ENCODE measurements around the gene SRCIN1.

The SRCIN1 gene

DNA sequence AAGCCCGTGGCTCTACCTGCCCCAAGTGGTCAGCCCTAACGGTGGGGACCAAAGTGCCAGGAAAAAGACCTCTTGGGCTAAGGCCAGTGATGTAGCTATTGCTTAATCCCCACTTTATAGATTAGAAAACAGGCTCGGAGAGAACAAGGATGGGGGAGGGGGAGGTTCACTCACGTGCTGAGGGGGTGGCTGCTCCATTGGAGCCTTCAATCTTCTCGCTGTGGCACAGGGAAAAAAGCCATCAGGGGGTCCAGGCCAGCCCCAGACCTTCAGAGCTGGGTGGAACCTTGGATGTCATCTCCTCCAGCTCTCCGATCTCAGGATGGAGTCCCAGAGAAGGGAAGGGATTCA is 45.9 kb downstream of the SRCIN1 start:
- TF ChIP-seq FOXP2 (optimal IDR thresholded peaks at IDR 0.05; ENCODE audit: borderline replicate concordance, extremely low read depth, extremely low read length, insufficient read depth) = no peak
- TF ChIP-seq, protein P1, sequence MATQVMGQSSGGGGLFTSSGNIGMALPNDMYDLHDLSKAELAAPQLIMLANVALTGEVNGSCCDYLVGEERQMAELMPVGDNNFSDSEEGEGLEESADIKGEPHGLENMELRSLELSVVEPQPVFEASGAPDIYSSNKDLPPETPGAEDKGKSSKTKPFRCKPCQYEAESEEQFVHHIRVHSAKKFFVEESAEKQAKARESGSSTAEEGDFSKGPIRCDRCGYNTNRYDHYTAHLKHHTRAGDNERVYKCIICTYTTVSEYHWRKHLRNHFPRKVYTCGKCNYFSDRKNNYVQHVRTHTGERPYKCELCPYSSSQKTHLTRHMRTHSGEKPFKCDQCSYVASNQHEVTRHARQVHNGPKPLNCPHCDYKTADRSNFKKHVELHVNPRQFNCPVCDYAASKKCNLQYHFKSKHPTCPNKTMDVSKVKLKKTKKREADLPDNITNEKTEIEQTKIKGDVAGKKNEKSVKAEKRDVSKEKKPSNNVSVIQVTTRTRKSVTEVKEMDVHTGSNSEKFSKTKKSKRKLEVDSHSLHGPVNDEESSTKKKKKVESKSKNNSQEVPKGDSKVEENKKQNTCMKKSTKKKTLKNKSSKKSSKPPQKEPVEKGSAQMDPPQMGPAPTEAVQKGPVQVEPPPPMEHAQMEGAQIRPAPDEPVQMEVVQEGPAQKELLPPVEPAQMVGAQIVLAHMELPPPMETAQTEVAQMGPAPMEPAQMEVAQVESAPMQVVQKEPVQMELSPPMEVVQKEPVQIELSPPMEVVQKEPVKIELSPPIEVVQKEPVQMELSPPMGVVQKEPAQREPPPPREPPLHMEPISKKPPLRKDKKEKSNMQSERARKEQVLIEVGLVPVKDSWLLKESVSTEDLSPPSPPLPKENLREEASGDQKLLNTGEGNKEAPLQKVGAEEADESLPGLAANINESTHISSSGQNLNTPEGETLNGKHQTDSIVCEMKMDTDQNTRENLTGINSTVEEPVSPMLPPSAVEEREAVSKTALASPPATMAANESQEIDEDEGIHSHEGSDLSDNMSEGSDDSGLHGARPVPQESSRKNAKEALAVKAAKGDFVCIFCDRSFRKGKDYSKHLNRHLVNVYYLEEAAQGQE (IDR thresholded peaks at IDR 0.05; ENCODE audit: insufficient read depth in 1 of 2, low read depth in 2 of 2, low read length in 2 of 2) = no peak
- TF ChIP-seq SIN3A (IDR thresholded peaks at IDR 0.05; ENCODE audit: borderline replicate concordance, insufficient read depth, low read length) = no peak
- no peak for TF ChIP-seq POLR2AphosphoS5 (IDR thresholded peaks at IDR 0.05; ENCODE audit: low read depth, low read length)
- no peak for TF ChIP-seq TAF1 (IDR thresholded peaks at IDR 0.05; ENCODE audit: borderline replicate concordance, insufficient read depth, low read length)

DNA sequence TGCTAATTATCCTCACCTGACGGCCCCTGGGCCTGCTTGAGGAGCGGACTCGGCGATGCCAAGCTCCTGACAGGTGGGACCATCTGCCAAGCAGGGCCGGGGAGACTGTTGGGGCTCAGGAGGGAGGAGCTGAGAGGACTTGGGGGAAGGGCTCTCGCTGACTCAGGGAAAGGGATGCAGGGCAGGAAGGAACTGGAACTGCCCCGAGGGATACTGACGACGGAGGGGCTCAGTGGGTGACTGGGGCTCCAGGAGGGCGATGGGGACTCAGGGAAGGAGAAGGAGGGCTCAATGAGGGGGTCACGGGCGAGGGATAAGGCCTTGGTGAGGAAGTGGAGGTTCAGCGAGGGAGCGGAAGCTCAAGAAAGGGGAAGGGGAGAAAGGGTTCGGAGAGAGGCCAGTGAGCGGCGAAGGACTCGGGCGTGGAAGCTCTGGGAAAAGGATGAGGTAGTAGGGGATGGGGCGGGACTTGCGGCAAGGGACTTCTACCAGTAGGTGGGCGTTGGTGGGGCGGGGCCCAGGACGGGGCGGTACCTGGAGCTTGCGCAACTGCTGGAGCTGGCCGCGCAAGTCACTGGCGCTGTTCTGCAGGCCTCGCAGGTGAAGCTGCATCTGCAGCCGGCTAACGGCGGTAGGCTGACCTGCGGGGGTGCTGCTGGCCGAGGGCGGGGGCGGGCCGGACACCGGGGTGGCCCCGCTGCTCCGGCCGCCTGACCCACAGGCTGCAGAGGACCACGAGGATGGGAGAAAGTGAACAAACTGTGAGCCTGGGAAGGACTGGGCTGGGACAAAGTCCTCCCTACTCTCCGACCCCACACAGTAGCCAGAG is 46.5 kb downstream of the SRCIN1 start:
- TF ChIP-seq, protein P1 (IDR thresholded peaks at IDR 0.05; ENCODE audit: insufficient read depth in 1 of 2, low read depth in 2 of 2, low read length in 2 of 2) = no peak
- TF ChIP-seq FOXP2 (optimal IDR thresholded peaks at IDR 0.05; ENCODE audit: borderline replicate concordance, extremely low read depth, extremely low read length, insufficient read depth) = peak; percentile 48
- TF ChIP-seq POLR2AphosphoS5 (IDR thresholded peaks at IDR 0.05; ENCODE audit: low read depth, low read length) = no peak
- TF ChIP-seq SIN3A (IDR thresholded peaks at IDR 0.05; ENCODE audit: borderline replicate concordance, insufficient read depth, low read length) = no peak
- no peak for TF ChIP-seq TAF1 (IDR thresholded peaks at IDR 0.05; ENCODE audit: borderline replicate concordance, insufficient read depth, low read length)

DNA sequence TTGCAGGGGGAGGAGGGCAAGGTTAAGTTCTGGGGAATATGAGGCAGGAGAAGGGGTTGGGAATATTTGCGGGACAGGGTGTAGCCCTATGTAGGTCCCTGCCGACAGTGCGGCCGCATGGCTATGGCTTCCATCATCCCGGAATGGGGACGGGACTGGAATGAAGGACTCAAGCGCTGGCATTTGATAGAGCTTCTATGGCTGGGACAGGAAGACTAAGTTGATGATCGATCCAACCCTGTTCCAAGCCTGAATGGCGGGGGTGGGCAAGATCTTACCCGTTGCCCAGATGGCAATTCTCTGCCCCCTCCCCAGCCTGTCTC is 47.1 kb downstream of the SRCIN1 start:
- no peak for TF ChIP-seq POLR2AphosphoS5 (IDR thresholded peaks at IDR 0.05; ENCODE audit: low read depth, low read length)
- no peak for TF ChIP-seq TAF1 (IDR thresholded peaks at IDR 0.05; ENCODE audit: borderline replicate concordance, insufficient read depth, low read length)
- no peak for TF ChIP-seq FOXP2 (optimal IDR thresholded peaks at IDR 0.05; ENCODE audit: borderline replicate concordance, extremely low read depth, extremely low read length, insufficient read depth)
- TF ChIP-seq, protein P1 (IDR thresholded peaks at IDR 0.05; ENCODE audit: insufficient read depth in 1 of 2, low read depth in 2 of 2, low read length in 2 of 2) = no peak
- TF ChIP-seq SIN3A (IDR thresholded peaks at IDR 0.05; ENCODE audit: borderline replicate concordance, insufficient read depth, low read length) = no peak

GRCh38 chr17:38557836-38558727 is 47.7 kb downstream of the SRCIN1 start:
- peak; percentile 97 for TF ChIP-seq FOXP2 (optimal IDR thresholded peaks at IDR 0.05; ENCODE audit: borderline replicate concordance, extremely low read depth, extremely low read length, insufficient read depth)
- TF ChIP-seq TAF1 (IDR thresholded peaks at IDR 0.05; ENCODE audit: borderline replicate concordance, insufficient read depth, low read length) = no peak

DNA sequence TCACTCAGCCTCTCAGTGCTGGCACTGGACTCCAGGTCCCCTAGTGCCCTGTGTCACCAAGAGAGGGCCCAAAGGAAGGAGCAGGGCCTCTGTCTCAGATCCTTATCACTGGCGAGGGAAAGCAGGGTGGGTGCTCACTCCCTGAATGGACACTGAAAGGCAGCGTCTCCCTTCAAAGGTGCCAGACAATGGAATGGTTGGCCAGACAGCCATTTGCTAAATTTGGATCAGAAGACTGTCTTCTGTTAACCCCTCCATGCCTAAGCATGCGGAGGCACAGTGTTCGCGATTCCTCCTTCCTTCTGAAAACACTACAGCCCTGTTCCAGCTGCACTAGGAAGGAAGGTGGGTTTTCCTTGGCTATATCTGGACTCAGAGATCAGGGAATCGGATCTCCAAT is 48.4 kb downstream of the SRCIN1 start:
- no peak for TF ChIP-seq SIN3A (IDR thresholded peaks at IDR 0.05; ENCODE audit: borderline replicate concordance, insufficient read depth, low read length)
- no peak for TF ChIP-seq TAF1 (IDR thresholded peaks at IDR 0.05; ENCODE audit: borderline replicate concordance, insufficient read depth, low read length)
- no peak for TF ChIP-seq POLR2AphosphoS5 (IDR thresholded peaks at IDR 0.05; ENCODE audit: low read depth, low read length)
- TF ChIP-seq, protein P1 (IDR thresholded peaks at IDR 0.05; ENCODE audit: insufficient read depth in 1 of 2, low read depth in 2 of 2, low read length in 2 of 2) = no peak
- no peak for TF ChIP-seq FOXP2 (optimal IDR thresholded peaks at IDR 0.05; ENCODE audit: borderline replicate concordance, extremely low read depth, extremely low read length, insufficient read depth)
